ENCODE data around the gene CAPN2.

GRCh38 chr1:223765719-223766340 lies 53.5 kb downstream of the CAPN2 start:
- no peak for TF ChIP-seq POLR2A (IDR thresholded peaks at IDR 0.05)
- no peak for TF ChIP-seq CTCF (IDR thresholded peaks at IDR 0.05)
- TF ChIP-seq EP300 (IDR thresholded peaks at IDR 0.05) = no peak
